SK-N-SH treated with all-trans-retinoic acid at 6 μM for 48 hours (cell line): ENCODE measurements around the gene DNAH9.

Experiments
- ATAC-seq: fragments of 200-7000 bp; cut with Tn5 transposase; 3 replicates; pipeline ENCODE4 v1.9.1; 2020; ENCODE audit warnings: mild to moderate bottlenecking, moderate library complexity
- ARNTL ChIP-seq: fragments of 450-650 bp; formaldehyde crosslinking; IDR thresholded peaks from 2 replicates; pipeline ENCODE4 v1.5.0; 2020; ENCODE audit warnings: low read depth, mild to moderate bottlenecking, moderate library complexity, borderline replicate concordance
- BACH2 ChIP-seq: fragments of 250-450 bp; sonication (Bioruptor Pico); IDR thresholded peaks from 2 replicates; pipeline ENCODE4 v1.9.0; 2021; ENCODE audit warnings: mild to moderate bottlenecking, borderline replicate concordance
- CREB5 ChIP-seq: fragments of 250-450 bp; sonication (Bioruptor Pico); IDR thresholded peaks from 2 replicates; pipeline ENCODE4 v1.5.1; 2020; ENCODE audit warnings: low read depth, mild to moderate bottlenecking, moderate library complexity
- CSDC2 ChIP-seq: fragments of 250-450 bp; sonication (Bioruptor Pico); IDR thresholded peaks from 2 replicates; pipeline ENCODE4 v1.5.0; 2020; ENCODE audit warnings: mild to moderate bottlenecking, moderate library complexity
- ESRRG ChIP-seq: fragments of 250-450 bp; sonication (Bioruptor Pico); IDR thresholded peaks from 2 replicates; pipeline ENCODE4 v1.6.1; 2021; ENCODE audit warnings: mild to moderate bottlenecking
- GLIS3 ChIP-seq: fragments of 250-450 bp; sonication (Bioruptor Pico); IDR thresholded peaks from 2 replicates; pipeline ENCODE4 v1.5.0; 2020; ENCODE audit warnings: mild to moderate bottlenecking, moderate library complexity
- ISL1 ChIP-seq: fragments of 250-450 bp; sonication (Bioruptor Pico); IDR thresholded peaks from 2 replicates; pipeline ENCODE4 v2.1.2; 2022; ENCODE audit warnings: mild to moderate bottlenecking, moderate library complexity
- POU6F1 ChIP-seq: fragments of 250-450 bp; sonication (Bioruptor Pico); IDR thresholded peaks from 2 replicates; pipeline ENCODE4 v1.8.0; 2021; ENCODE audit warnings: low read depth, mild to moderate bottlenecking, moderate library complexity, borderline replicate concordance
- PPARA ChIP-seq: fragments of 250-450 bp; sonication (Bioruptor Pico); IDR thresholded peaks from 2 replicates; pipeline ENCODE4 v1.5.0; 2020; ENCODE audit warnings: mild to moderate bottlenecking, borderline replicate concordance
- RARB ChIP-seq: fragments of 250-450 bp; sonication (Bioruptor Pico); IDR thresholded peaks from 2 replicates; pipeline ENCODE4 v1.8.0; 2021; ENCODE audit warnings: mild to moderate bottlenecking, moderate library complexity
- SNAI2 ChIP-seq: fragments of 250-450 bp; sonication (Bioruptor Pico); IDR thresholded peaks from 2 replicates; pipeline ENCODE4 v1.5.0; 2020; ENCODE audit warnings: mild to moderate bottlenecking, moderate library complexity
- TCF4 ChIP-seq: fragments of 250-450 bp; sonication (Bioruptor Pico); IDR thresholded peaks from 2 replicates; pipeline ENCODE4 v1.8.0; 2021; ENCODE audit warnings: mild to moderate bottlenecking, moderate library complexity, borderline replicate concordance
- TOX ChIP-seq: fragments of 250-450 bp; sonication (Bioruptor Pico); IDR thresholded peaks from 2 replicates; pipeline ENCODE4 v1.8.0; 2021; ENCODE audit warnings: mild to moderate bottlenecking, moderate library complexity, borderline replicate concordance
- ZC3H10 ChIP-seq: fragments of 250-450 bp; sonication (Bioruptor Pico); IDR thresholded peaks from 2 replicates; pipeline ENCODE4 v1.5.1; 2021; ENCODE audit warnings: mild to moderate bottlenecking, moderate library complexity
- ZFP3 ChIP-seq: fragments of 250-450 bp; sonication (Bioruptor Pico); IDR thresholded peaks from 2 replicates; pipeline ENCODE4 v1.5.0; 2020; ENCODE audit warnings: mild to moderate bottlenecking, moderate library complexity
- ZFP30 ChIP-seq: fragments of 450-650 bp; formaldehyde crosslinking; IDR thresholded peaks from 2 replicates; pipeline ENCODE4 v1.5.0; 2022; ENCODE audit warnings: mild to moderate bottlenecking, moderate library complexity
- ZNF565 ChIP-seq: fragments of 450-650 bp; formaldehyde crosslinking; conservative IDR thresholded peaks from 2 replicates; pipeline ENCODE4 v1.5.0; 2020; ENCODE audit warnings: low read depth, mild to moderate bottlenecking, moderate library complexity
- ZNF70 ChIP-seq: fragments of 450-650 bp; formaldehyde crosslinking; IDR thresholded peaks from 2 replicates; pipeline ENCODE4 v1.5.0; 2020; ENCODE audit warnings: mild to moderate bottlenecking, moderate library complexity
- ZNF8 ChIP-seq: fragments of 450-650 bp; formaldehyde crosslinking; IDR thresholded peaks from 2 replicates; pipeline ENCODE4 v1.5.0; 2020; ENCODE audit warnings: mild to moderate bottlenecking, moderate library complexity
- TF ChIP-seq, protein P1 (sequence below): fragments of 250-450 bp; sonication (Bioruptor Pico); IDR thresholded peaks from 2 replicates; pipeline ENCODE4 v1.5.1; 2021; ENCODE audit warnings: mild to moderate bottlenecking, moderate library complexity

The DNAH9 gene

GRCh38 chr17:11636771-11637170 lies 38.5 kb downstream of the DNAH9 start:
- TF ChIP-seq CSDC2 (CRISPR knock-in tag) (no peak), SNAI2 (no peak), POU6F1 (CRISPR knock-in tag) (no peak), ZFP30 (CRISPR knock-in tag) (no peak), CREB5 (no peak)
- no peak for ATAC-seq

DNA sequence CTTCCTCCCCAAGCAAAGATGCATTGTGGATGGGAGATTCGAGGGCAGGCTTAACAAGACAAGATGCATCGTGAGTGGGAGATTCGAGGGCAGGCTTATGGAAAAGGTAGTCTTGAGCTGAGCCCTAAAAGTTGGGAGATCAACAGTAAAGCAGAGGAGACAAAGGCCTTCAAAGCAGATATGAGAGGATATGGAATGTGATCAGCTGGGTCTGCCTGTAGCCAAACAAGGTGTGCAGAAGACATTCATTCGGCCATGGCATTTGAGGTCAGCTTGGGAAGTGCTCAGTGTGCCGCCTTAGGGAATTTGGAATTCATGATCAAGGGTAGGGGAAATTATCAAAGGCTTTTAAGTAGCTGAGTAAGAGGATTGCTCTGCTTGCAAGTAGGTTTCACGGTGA lies 39.5 kb downstream of the DNAH9 start:
- TF ChIP-seq CSDC2 (CRISPR knock-in tag), result no peak
- no peak for TF ChIP-seq POU6F1 (CRISPR knock-in tag)
- TF ChIP-seq GLIS3 (CRISPR knock-in tag), result no peak
- TF ChIP-seq PPARA (CRISPR knock-in tag), result no peak
- TF ChIP-seq ARNTL (CRISPR knock-in tag), result no peak
- no peak for TF ChIP-seq TCF4 (CRISPR knock-in tag)
- no peak for TF ChIP-seq ISL1 (CRISPR knock-in tag)
- no peak for TF ChIP-seq ZFP30 (CRISPR knock-in tag)
- no peak for TF ChIP-seq ZNF565
- no peak for TF ChIP-seq ESRRG (CRISPR knock-in tag)
- no peak for ATAC-seq

DNA sequence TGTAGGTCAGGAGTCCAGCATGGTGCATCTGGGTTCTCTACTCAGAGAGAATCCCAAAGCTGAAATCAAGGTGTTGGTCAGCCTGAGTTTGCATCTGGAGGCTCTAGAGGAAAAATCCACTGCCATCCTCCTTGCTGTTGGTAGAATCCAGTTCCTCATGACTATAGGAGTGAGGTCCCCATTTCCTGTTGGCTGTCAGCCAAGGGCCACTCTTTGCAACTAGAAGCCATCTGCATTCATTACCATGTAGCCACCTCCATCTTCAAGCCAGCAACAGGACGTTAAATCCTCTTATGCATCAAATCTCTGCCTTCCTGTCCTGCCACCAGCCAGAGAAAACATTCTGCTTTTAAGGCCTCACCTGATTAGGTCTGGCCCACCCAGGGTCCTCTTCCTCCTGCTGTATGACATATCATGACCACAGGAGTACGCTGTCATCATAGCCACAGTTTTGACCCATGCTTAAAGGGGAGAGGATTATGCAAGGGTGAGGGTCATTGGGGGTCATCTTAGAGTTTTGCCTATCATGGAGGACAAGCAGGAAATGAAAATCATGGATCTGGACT lies 40.5 kb downstream of the DNAH9 start:
- no peak for ATAC-seq

GRCh38 chr17:11639736-11640462 lies 41.6 kb downstream of the DNAH9 start:
- TF ChIP-seq CSDC2 (CRISPR knock-in tag), result no peak
- no peak for ATAC-seq

More for the DNA sequence above, 40.5 kb downstream of the DNAH9 start:
- TF ChIP-seq TOX, result no peak
- TF ChIP-seq TCF4 (CRISPR knock-in tag), result no peak
- TF ChIP-seq ZNF565, result no peak
- no peak for TF ChIP-seq CSDC2 (CRISPR knock-in tag)
- TF ChIP-seq ZFP3 (CRISPR knock-in tag), result no peak
- TF ChIP-seq POU6F1 (CRISPR knock-in tag), result no peak

- no peak for ATAC-seq
- no peak for TF ChIP-seq GLIS3 (CRISPR knock-in tag)
- no peak for TF ChIP-seq BACH2 (CRISPR knock-in tag)
- no peak for TF ChIP-seq RARB (CRISPR knock-in tag)
- TF ChIP-seq, protein P1, sequence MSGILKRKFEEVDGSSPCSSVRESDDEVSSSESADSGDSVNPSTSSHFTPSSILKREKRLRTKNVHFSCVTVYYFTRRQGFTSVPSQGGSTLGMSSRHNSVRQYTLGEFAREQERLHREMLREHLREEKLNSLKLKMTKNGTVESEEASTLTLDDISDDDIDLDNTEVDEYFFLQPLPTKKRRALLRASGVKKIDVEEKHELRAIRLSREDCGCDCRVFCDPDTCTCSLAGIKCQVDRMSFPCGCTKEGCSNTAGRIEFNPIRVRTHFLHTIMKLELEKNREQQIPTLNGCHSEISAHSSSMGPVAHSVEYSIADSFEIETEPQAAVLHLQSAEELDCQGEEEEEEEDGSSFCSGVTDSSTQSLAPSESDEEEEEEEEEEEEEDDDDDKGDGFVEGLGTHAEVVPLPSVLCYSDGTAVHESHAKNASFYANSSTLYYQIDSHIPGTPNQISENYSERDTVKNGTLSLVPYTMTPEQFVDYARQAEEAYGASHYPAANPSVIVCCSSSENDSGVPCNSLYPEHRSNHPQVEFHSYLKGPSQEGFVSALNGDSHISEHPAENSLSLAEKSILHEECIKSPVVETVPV, result no peak
- TF ChIP-seq ZNF8 (CRISPR knock-in tag), result no peak
- TF ChIP-seq ZNF70, result no peak
- TF ChIP-seq CREB5, result no peak
- no peak for TF ChIP-seq ARNTL (CRISPR knock-in tag)
- no peak for TF ChIP-seq POU6F1 (CRISPR knock-in tag)
- no peak for TF ChIP-seq ZC3H10
- TF ChIP-seq SNAI2, result no peak
- no peak for TF ChIP-seq PPARA (CRISPR knock-in tag)
- no peak for TF ChIP-seq TCF4 (CRISPR knock-in tag)
- no peak for TF ChIP-seq TOX
- no peak for TF ChIP-seq ZNF565
These were observed 42.2 kb downstream of the DNAH9 start for GRCh38 chr17:11640463-11640814.
